Stimulated activated naive CD8-positive, alpha-beta T cell treated with anti-CD3 and anti-CD28 coated beads, Interleukin-15, amount 100 ng/mL, for 72 hours (primary cell): ENCODE measurements around the gene TXNL4A.

Experiments used
- ATAC-seq: fragments of 150-1000 bp; cut with Tn5 transposase; 2 replicates; pipeline ENCODE4 v1.10.0; 2021; ENCODE audit warnings: mild to moderate bottlenecking, moderate library complexity
- DNase-seq, 2 donors: peaks; one replicate each; pipeline ENCODE4 v3.0.0; 2021 to 2022
- H3K27ac Mint-ChIP-seq, 2 donors: one replicate each; pipeline ENCODE4 v1.8.0; 2022; ENCODE audit warnings: mild to moderate bottlenecking in 2 of 2, mixed read lengths in 2 of 2, moderate library complexity in 2 of 2
- H3K27me3 Mint-ChIP-seq: one replicate; pipeline ENCODE4 v1.8.0; 2022; ENCODE audit warnings: mixed read lengths
- H3K4me1 Mint-ChIP-seq: one replicate; pipeline ENCODE4 v1.8.0; 2022; ENCODE audit warnings: mild to moderate bottlenecking, mixed read lengths
- H3K4me3 Mint-ChIP-seq, 2 donors: one replicate each; pipeline ENCODE4 v1.8.0; 2022; ENCODE audit warnings: mild to moderate bottlenecking in 2 of 2, mixed read lengths in 2 of 2, moderate library complexity in 1 of 2
- H3K9me3 Mint-ChIP-seq, 2 donors: one replicate each; pipeline ENCODE4 v1.8.0; 2022; ENCODE audit warnings: mixed read lengths in 2 of 2

Gene TXNL4A

DNA sequence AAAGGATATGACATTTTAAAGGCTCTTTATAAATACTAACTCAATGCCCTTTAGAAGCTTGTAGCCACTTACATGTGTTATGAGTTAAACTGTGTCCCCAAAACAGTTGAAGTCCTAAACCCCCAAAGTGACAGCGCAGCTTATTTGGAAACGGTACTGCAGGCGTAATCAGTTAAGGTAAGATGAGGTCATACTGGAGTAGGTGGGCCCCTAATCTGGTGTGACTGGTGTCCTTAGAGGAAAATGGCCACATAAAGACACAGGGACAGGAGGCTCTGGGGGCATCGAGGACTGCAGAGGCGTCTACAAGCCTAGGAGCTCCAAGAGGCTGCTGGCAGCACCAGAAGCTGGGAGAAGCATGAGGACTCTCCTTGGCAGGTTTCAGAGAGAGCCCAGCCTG, 8.5 kb downstream of the TXNL4A start:
- ATAC-seq (no peak), DNase-seq (no peak)
- no peak overlapping the region for H3K27ac Mint-ChIP-seq
- no peaks in the 10 kb centered on the region for H3K9me3 Mint-ChIP-seq
- no peak overlapping the region for H3K4me3 Mint-ChIP-seq
- no peaks in the 10 kb centered on the region for H3K27me3 Mint-ChIP-seq
- peaks cover 63% of the 10 kb centered on the region for H3K4me1 Mint-ChIP-seq

DNA sequence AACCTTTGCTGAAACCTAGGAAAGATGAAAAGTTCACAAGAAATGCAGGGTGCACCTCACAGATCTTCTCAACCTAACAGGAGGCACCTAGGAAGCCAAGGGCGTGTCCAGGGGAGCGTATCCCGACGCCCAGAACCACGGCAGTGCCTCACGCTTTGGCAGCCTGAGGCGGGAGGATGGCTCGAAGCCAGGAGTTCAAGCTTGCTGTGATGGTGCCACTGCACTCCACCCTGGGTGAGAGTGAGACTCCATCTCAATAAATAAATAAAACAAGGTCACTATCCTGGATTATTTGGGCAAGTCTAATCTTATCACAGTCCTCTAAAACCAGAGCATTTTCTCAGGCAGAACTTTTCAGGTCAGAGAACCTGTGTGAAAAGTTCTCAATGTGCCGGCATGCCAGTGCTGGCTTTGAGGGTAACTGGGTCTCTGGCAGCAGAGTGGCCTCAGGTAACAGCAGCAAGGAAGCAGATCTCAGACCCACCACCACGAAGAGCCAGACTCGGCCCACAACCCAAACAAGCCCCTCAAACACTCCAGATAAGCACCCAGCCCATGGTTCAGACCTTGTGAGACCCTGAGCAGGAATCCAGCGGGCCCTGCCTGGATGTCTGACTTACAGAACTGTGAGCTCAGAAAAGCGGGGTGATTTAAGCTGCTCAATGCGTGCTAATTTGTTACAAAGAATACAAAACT, 12.2 kb downstream of the TXNL4A start:
- H3K4me1 Mint-ChIP-seq, result peaks cover 32% of the 10 kb centered on the region
- H3K9me3 Mint-ChIP-seq, result no peaks in the 10 kb centered on the region
- no peak overlapping the region for H3K4me3 Mint-ChIP-seq
- H3K27ac Mint-ChIP-seq, result peak overlapping the region in 1 of 2 donors; percentile 87
- H3K27me3 Mint-ChIP-seq, result no peaks in the 10 kb centered on the region
- DNase-seq (no peak), ATAC-seq (no peak)

DNA sequence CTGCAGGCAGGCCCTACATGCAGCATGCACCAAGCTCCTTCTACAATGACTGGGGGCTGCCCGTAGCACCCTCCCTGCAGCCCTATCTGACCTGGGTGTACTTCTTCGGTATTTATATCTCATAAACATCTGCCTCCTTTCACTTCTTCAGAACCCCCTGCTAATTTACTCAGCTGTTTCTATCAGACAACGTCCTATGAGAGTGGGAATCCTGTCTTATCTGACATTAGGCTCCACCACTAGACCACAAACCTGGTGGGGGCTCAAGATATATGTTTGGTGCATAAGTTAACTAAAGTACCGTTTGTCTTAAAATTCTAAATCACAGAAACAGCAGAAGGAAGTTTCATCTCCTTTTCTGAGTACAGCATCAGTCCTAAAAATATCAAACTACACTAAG, 13.3 kb downstream of the TXNL4A start:
- DNase-seq, result no peak
- no peak for ATAC-seq
- no peaks in the 10 kb centered on the region for H3K27me3 Mint-ChIP-seq
- no peak overlapping the region for H3K27ac Mint-ChIP-seq
- H3K9me3 Mint-ChIP-seq, result no peaks in the 10 kb centered on the region
- no peak overlapping the region for H3K4me3 Mint-ChIP-seq
- peaks cover 24% of the 10 kb centered on the region for H3K4me1 Mint-ChIP-seq

DNA sequence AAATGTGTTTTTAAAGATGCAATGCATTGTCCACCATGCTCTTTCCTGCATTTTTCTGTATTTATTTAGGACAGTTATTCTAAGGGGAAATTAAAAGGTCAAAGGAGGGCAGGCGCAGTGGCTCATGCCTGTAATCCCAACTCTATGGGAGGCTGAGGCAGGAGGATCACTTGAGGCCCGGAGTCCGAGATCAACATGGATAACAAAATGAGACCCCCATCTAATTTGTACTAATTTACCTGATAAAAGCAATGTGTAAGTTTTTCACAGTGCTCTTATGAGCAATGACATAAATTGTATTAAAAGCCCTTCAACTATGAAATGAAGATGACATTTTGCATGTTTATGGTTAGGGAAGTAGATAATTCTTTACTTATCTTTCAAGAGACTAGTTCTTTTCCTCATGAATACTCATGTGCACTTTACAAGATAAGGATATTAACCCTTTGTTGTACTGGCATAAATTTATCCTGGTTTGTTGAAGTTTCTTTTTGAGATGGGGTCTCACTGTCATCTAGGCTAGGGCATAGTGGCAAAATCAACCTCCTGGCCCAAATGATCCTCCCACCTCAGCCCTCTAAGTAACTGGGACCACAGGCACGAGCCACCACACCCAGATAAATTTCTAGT, 14.2 kb downstream of the TXNL4A start:
- H3K4me1 Mint-ChIP-seq, result peaks cover 15% of the 10 kb centered on the region
- no peaks in the 10 kb centered on the region for H3K27me3 Mint-ChIP-seq
- DNase-seq, result no peak
- no peak overlapping the region for H3K27ac Mint-ChIP-seq
- no peaks in the 10 kb centered on the region for H3K9me3 Mint-ChIP-seq
- H3K4me3 Mint-ChIP-seq, result no peak overlapping the region
- ATAC-seq, result no peak

DNA sequence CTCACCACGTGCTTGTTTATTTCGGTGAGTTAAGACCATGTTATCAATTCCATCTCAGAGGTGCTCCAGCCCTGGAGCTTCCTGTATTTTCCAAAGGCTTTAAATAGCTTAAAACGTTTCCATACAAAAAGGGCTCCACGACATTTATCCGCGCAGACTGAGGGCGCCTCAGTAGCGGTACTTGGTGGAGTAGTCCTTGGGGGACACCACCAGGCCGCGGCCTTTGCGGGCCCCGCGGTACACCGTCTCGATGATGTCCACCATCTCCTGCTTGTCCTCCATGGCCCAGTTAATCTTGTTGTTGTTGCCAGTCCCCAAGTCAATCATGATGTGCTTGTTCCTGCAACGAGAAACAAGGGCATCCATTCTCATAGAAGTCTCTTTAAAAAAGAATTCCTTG, 14.8 kb downstream of the TXNL4A start:
- H3K27me3 Mint-ChIP-seq, result no peaks in the 10 kb centered on the region
- no peak overlapping the region for H3K4me3 Mint-ChIP-seq
- DNase-seq (no peak), ATAC-seq (no peak)
- no peak overlapping the region for H3K27ac Mint-ChIP-seq
- H3K9me3 Mint-ChIP-seq, result no peaks in the 10 kb centered on the region
- peaks cover 13% of the 10 kb centered on the region for H3K4me1 Mint-ChIP-seq

DNA sequence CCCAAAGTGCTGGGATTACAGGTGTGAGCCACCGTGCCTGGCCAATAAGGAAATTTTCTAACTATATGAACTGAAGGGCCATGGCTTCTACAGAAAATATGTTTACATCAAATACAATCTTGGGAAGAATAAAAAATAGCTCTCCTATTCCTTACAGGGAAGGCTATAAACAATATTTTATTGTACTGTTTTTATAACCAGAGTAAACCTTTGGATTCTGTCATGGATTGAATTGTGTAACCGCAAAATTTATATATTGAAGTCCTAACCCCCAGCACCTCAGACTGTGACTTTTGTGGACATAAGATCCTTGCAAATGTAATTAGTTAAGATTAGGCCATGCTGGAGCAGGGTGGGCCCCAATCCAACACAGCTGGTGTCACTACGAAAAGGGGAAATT, 15.6 kb downstream of the TXNL4A start:
- peak overlapping the region in 1 of 2 donors; percentile 71 for H3K27ac Mint-ChIP-seq
- ATAC-seq (no peak), DNase-seq (no peak)
- H3K27me3 Mint-ChIP-seq, result no peaks in the 10 kb centered on the region
- no peak overlapping the region for H3K4me3 Mint-ChIP-seq
- peaks cover 7% of the 10 kb centered on the region for H3K4me1 Mint-ChIP-seq
- no peaks in the 10 kb centered on the region for H3K9me3 Mint-ChIP-seq

DNA sequence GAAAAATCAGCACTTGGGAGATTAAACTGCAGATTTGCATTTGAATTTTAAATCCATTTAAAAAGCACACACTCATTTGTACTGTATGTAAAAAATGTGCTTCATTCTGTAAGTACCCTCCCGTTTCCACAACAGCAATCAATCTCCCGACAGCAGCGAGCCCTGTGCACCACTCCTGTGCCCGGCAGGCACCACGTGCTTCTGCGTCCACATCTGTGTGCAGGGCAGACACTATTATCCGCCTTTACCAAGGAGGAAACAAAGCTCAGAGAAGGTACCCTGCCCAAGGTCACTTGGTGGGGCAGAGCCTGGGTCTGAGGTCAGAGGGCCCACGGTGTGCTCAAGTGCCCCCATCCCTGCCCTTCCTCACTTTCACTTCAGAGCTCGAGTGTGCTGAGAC, 16.4 kb downstream of the TXNL4A start:
- H3K4me3 Mint-ChIP-seq, result no peak overlapping the region

DNA sequence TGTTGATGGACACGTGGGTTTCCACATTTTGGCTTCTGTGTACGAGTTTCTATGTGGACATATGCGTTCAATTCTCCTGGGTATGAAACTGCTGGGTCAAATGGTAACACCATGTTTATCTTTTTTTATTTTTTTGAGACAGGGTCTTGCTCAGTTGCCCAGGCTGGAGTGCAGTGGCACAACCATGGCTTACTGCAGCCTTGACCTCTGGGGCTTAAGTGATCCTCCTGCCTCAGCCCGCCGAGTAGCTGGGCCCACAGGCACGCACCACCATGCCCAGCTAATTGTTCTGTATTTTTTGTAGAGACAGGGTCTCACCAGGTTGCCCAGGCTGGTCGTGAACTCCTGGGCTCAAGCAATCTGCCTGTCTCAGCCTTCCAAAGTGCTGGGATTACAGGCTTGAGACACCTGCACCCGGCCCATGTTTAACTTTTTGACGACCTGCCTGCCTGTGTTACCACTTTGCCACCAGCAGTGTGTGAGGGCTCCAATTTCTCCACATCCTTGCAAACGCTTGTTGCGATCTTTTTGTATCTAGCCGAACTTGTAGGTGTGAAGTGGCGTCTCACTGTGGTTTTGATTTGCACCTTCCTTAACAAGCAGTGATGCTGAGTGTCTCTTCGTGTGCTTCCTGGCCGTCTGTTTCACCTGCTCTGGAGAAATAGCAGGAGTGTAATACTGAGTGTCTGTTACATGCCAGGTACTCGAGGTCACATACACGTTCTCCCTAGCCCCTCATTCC, 17.0 kb downstream of the TXNL4A start:
- Mint-ChIP-seq H3K27ac (peak overlapping the region; percentile 14 to 45), H3K27me3 (no peaks in the 10 kb centered on the region), H3K9me3 (no peaks in the 10 kb centered on the region), H3K4me3 (no peak overlapping the region), H3K4me1 (peaks cover 12% of the 10 kb centered on the region)
- DNase-seq (no peak), ATAC-seq (no peak)

More for the DNA sequence above, 16.4 kb downstream of the TXNL4A start:
- peak overlapping the region; percentile 14 to 45 for H3K27ac Mint-ChIP-seq
- H3K27me3 Mint-ChIP-seq, result no peaks in the 10 kb centered on the region
- peaks cover 12% of the 10 kb centered on the region for H3K4me1 Mint-ChIP-seq
- DNase-seq (no peak), ATAC-seq (no peak)
- H3K9me3 Mint-ChIP-seq, result no peaks in the 10 kb centered on the region

DNA sequence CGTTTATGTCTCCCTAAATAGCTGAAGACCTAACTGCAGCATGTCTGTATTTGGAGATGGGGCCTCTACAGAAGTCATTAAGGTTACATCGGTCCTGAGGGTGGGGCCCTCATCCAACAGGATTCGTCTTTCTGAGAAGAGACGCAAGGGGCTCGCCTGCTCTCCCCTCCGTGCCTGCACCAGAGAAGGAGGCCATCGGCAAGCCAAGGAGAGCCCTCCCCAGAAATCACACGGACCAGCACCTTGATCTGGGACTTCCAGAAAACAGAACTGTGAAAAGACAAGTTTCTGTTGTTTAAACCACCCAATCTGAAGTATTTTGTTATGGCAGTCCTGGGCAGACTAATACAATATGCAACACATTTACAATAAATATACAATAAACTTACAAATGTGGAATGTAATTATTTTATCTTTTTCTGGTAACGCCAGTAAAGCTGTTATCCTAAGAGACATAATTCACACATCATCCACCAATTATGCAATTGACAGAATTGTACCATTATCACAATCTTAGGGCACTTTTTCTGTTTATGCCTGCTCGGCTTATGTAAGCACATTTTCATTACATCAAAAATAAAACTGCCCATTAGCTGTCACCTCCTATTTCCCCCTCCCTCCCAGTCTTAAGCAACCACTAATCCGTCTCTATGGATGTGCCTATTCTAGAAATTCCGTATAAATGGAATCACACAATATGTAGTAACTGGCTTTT, 17.8 kb downstream of the TXNL4A start:
- no peak for ATAC-seq
- no peak overlapping the region for H3K4me3 Mint-ChIP-seq
- H3K27ac Mint-ChIP-seq, result peak overlapping the region in 1 of 2 donors; percentile 7
- DNase-seq, result no peak
- H3K9me3 Mint-ChIP-seq, result no peaks in the 10 kb centered on the region
- no peaks in the 10 kb centered on the region for H3K27me3 Mint-ChIP-seq
- peaks cover 14% of the 10 kb centered on the region for H3K4me1 Mint-ChIP-seq

DNA sequence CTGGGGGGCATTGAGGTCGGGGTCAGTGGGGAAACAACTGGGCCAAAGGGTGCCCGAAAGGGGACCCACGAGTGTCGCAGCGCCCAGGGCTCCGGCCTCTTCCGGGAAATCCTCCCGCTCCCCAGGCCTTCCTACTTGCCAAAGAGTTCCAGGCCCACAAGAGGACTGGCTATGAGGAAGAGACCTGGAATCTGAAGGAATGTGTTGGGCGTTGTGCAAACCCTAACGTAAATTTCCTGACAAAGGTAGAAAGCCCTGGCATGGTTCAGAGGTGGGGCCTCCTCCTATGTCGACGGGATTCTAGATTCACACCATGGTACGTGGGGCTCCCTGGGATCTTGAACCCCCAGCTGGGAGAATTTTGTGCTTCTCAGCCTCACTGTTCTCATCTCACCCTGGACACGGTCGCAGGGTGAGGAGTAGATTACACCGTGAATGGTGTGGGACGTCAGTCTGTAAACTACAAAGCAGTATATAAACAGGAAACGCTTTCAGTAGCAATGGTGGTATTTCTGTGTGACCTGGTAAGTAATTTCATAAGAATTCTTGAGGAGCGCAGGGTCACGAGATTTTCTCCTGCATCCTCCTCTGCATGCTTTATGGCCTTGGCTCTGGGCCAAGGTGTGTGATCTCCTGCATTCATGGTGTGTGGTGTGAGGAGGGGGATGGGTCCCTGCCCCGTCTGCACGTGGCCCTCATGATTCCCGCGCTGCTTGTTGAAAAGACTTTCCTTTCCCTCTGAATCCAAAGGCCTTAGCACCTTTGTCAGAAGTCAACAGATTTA, 23.1 kb downstream of the TXNL4A start:
- H3K27me3 Mint-ChIP-seq, result no peaks in the 10 kb centered on the region
- DNase-seq (no peak), ATAC-seq (peak; percentile 27)
- H3K9me3 Mint-ChIP-seq, result no peaks in the 10 kb centered on the region
- H3K27ac Mint-ChIP-seq, result peak overlapping the region; percentile 79 to 96
- H3K4me1 Mint-ChIP-seq, result peaks cover 44% of the 10 kb centered on the region
- H3K4me3 Mint-ChIP-seq, result peak overlapping the region; percentile 71 to 87

DNA sequence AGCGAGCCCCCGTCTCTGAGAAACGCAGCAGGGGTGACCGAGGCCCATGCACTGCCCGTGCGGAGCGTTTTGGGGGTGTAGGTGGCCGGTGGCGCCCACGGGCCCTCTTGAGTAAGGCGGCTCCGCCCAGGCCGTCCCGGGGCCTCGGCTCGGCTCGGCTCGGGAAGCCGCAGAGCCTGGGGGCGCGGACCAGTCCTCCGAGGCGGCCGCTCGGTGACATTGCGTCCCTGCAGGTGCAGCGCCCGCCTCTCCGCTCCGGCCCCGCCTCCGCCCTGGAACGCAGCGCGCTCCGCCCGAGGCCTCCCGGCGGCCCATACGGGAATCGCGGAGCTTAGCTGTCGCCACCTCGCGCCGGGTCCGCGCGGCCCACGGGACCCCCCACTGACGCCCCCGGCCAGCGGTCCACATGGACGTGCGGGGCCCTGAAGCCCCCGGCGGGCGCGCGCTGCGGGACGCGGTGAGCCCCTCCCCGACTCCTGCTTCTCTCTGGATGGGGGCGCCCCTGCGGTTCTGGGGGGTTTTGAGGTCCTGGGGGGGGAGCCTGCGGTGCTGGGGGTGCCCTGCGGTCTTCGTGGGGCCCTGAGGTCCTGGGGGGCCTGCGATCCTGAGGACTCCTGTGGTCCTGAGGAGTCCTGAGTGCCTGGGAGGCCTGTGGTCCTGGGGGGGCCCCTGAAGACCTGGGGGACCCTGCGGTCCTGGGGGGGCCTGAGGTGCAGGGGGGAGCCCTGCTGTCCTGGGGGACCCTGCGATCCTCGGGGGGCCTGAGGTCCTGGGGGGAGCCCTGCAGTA, 23.8 kb downstream of the TXNL4A start, which contains the start of gene HSBP1L1:
Gene HSBP1L1 (plus strand): TSS at position 314 of the 789 bp plus-strand sequence. CDS start 93 bp downstream, at position 407.
- peaks cover 47% of the 10 kb centered on the region for H3K4me1 Mint-ChIP-seq
- H3K4me3 Mint-ChIP-seq, result peak within 1 kb of the TSS; percentile 73 to 87
- ATAC-seq (peak; percentile 68), DNase-seq (peak; percentile 63 to 70)
- no peaks in the 10 kb centered on the region for H3K9me3 Mint-ChIP-seq
- H3K27ac Mint-ChIP-seq, result peak within 1 kb of the TSS; percentile 79 to 96
- no peaks in the 10 kb centered on the region for H3K27me3 Mint-ChIP-seq

DNA sequence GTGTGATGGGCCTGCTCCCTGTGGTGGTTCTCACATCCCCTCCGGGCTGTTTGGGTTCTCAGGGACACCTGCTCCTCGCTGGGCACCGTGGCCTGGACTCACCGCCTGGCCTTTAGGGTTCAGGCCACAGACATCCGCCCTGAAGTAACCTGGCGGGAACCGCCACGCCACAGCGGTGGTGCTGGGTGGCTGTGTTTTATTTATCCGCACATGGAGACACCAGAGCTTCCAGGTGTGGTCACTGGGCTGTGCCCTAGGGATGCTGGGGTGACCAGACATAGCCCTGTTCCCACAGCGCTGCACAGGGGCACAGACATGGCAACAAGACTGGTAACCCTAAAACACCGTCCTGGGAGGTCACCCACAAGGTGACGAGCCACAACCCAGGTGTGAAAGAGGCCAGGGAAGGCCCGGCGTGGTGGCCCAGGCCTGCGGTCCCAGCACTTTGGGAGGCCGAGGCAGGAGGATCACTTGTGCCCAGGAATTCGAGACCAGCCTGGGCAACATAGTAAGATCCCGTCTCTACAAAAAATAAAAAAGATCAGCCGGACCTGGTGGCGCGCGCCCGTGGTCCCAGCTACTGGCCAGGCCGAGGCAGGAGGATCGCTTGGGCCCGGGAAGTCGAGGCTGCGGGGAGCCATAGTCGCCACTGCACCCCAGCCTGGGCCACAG, 24.6 kb downstream of the TXNL4A start:
- Mint-ChIP-seq H3K4me3 (peak overlapping the region; percentile 63 to 87), H3K9me3 (no peaks in the 10 kb centered on the region), H3K27ac (no peak overlapping the region), H3K27me3 (no peaks in the 10 kb centered on the region), H3K4me1 (peaks cover 47% of the 10 kb centered on the region)
- DNase-seq (no peak), ATAC-seq (peak; percentile 1)

DNA sequence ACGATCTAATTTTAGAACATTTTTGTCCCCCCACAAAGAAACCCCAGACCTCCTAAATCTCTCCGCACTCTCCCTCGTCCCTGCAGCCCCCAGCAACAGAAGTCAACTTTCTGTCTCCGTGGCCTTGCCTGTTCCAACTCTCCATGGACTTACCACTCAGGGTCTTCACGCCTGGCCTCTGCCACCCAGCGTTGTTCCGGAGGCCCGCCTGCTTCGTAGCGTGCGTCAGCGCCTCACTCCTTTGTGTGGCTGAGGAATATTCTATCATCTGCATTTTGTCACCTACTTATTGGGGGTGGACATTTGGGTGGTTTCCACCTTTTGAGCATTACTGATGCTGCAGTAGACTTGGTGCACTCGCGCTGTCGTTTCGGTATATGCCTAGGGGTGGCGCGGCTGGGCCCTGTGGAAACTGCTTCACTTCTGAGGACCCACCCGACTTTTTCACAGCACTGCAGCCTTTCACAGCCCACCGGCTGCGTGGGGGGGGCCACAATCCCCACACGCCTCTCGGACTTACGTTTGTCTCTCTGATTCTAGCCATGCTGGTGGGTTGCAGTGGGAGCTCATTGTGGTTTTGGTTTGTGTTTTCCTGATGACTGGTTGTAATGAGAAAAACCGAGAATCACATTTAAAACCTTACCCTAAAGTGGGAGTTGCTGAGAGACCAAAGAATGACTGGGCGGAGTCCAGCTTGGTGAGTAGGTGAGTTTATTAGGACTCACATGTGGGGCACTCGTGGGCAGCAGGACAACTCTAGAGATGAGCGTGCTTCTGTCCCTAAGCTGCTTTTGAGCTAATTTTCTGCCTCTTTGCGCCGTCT, 25.3 kb downstream of the TXNL4A start:
- Mint-ChIP-seq H3K27ac (no peak overlapping the region), H3K4me3 (peak overlapping the region; percentile 65 to 87), H3K27me3 (no peaks in the 10 kb centered on the region), H3K4me1 (peaks cover 47% of the 10 kb centered on the region), H3K9me3 (no peaks in the 10 kb centered on the region)
- peak; percentile 27 to 72 for DNase-seq
- peak; percentile 83 for ATAC-seq
